Measurements from ENCODE around the gene HDAC4. TPM values are rescaled to one million over a fixed set of nuclear protein-coding genes. Genes with fewer than 3 reads are reported as not detected.

The HDAC4 gene
- total and polyA plus RNA-seq, 2 of the 4 experiments (the other 2 are of a cell fraction): 4.1 to 7.2 TPM

DNA sequence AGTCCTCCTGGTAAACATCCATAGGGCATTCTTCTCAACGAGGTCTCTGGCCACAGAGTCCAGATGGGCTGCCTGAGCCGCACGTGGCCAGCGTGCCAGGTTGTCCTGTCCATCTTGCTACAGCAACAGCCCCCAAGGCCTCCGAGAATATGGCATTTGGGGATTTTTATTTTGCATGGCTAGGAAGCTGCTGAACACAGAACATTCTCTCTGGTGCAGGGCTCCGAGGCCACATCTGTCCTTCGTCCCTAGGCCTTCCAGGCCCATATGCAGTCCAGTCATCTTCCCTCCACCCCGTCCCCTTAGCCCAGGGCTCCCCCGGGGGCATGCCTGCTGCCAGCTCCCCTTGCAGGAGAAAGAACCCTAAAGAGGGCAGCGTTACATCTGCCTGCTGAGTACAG lies 2.3 kb downstream of the HDAC4 start:
- 78% methylated on average over 4 of the region's 10 CpGs; no CpG with 5 or more reads in 1 of the 2 experiments for WGBS, 2 experiments (ENCODE audit: extremely low coverage in 2 of 2, insufficient read length in 1 of 2)
- in situ Hi-C loops (cut with MboI; ENCODE audit: low sequenced_read_pairs) (loop anchor here (10.0 kb wide), 1 partner anchor 124 kb away; no protein-coding TSS in a partner anchor), dilution Hi-C loops (cut with HindIII; ENCODE audit: low sequenced_read_pairs, unreplicated experiment) (no loop called here)

More for the DNA sequence above, 2.3 kb downstream of the HDAC4 start:
- no peak overlapping the region for H3K9ac ChIP-seq (ENCODE audit: low read depth, low read length)
- peaks cover 37% of the 10 kb centered on the region for H4K20me1 ChIP-seq (ENCODE audit: insufficient read depth, low read length)
- no peak overlapping the region for H2AK9ac ChIP-seq (replicated peaks; ENCODE audit: low read depth, low read length, poor library complexity)
- peak overlapping the region; percentile 16; the same call in 1 of the 2 replicates for H3K23ac ChIP-seq (ENCODE audit: low read depth, low read length)
- H3K4ac ChIP-seq (ENCODE audit: low read depth, low read length): 0 out of 2 replicates have a peak overlapping the region, but pooled peaks have one; percentile 5
- intact Hi-C loops (cut with micrococcal nuclease): loop anchor here (10.0 kb wide), 2 partner anchors 174 to 596 kb away; no protein-coding TSS in a partner anchor
- CTCF ChIA-PET: no interaction called here
- no peak overlapping the region for H2BK5ac ChIP-seq (ENCODE audit: low read depth, low read length, poor library complexity, severe bottlenecking)
- H3K79me1 ChIP-seq (ENCODE audit: low read depth in 1 of 2, low read length in 2 of 2): peaks cover 11 to 53% of the 10 kb centered on the region in 2 experiments; a peak in 3 of 4 replicates
- H3K18ac ChIP-seq (ENCODE audit: low read depth, low read length): no peak overlapping the region; the same call in 1 of the 2 replicates
- no peak overlapping the region for H3K4me3 ChIP-seq (ENCODE audit: insufficient read depth, low read depth, low read length)
- no peak overlapping the region for H2AK5ac ChIP-seq (ENCODE audit: low read depth, low read length)
- H3K36me3 ChIP-seq (ENCODE audit: control insufficient read depth, insufficient read depth, low read length): 0 out of 2 replicates have a peak, but pooled peaks cover 4% of the 10 kb centered on the region
- no TSS peak for BruUV-seq (replicated peaks)
- H3K27me3 ChIP-seq (ENCODE audit: control insufficient read depth, insufficient read depth, low read length): no peaks in the 10 kb centered on the region
- peak overlapping the region; percentile 92; the same call in 1 of the 2 replicates for H3K4me2 ChIP-seq (ENCODE audit: low read depth, low read length)
- H3K27ac ChIP-seq (ENCODE audit: insufficient read depth, low read length): no peak overlapping the region
- no peaks in the 10 kb centered on the region for H3K9me3 ChIP-seq (ENCODE audit: control insufficient read depth, insufficient read depth, low read length)
- H3K14ac ChIP-seq (replicated peaks; ENCODE audit: low read depth, low read length): no peak overlapping the region
- TF ChIP-seq RCOR1 (IDR thresholded peaks at IDR 0.05; ENCODE audit: insufficient replicate concordance, low read length) (no peak), SMC3 (IDR thresholded peaks at IDR 0.05; ENCODE audit: low read depth, low read length) (no peak), POLR2A (IDR thresholded peaks at IDR 0.05; ENCODE audit: low read depth, low read length) (no peak), ELK1 (IDR thresholded peaks at IDR 0.05; ENCODE audit: borderline replicate concordance, low read depth, low read length) (no peak), FOS (IDR thresholded peaks at IDR 0.05; ENCODE audit: low read depth, low read length) (no peak), MXI1 (IDR thresholded peaks at IDR 0.05; ENCODE audit: borderline replicate concordance, low read depth, low read length) (no peak), MAZ (IDR thresholded peaks at IDR 0.05; ENCODE audit: borderline replicate concordance, low read depth, low read length) (no peak), CEBPB (IDR thresholded peaks at IDR 0.05; ENCODE audit: low read depth, low read length) (no peak), RFX5 (IDR thresholded peaks at IDR 0.05; ENCODE audit: low read depth, low read length) (no peak), BHLHE40 (IDR thresholded peaks at IDR 0.05; ENCODE audit: low read depth, low read length) (no peak), CHD1 (IDR thresholded peaks at IDR 0.05; ENCODE audit: low read depth, low read length) (no peak), MAFK (IDR thresholded peaks at IDR 0.05; ENCODE audit: low read depth, low read length) (no peak), CTCF (conservative IDR thresholded peaks at IDR 0.05; ENCODE audit: low read depth, low read length) (no peak), RAD21 (IDR thresholded peaks at IDR 0.05; ENCODE audit: low read length) (no peak), USF2 (IDR thresholded peaks at IDR 0.05; ENCODE audit: low read depth, low read length) (no peak), NFE2L2 (IDR thresholded peaks at IDR 0.05; ENCODE audit: low read depth, low read length) (no peak)
- no peak for ATAC-seq (ENCODE audit: low read depth)
- no peak overlapping the region for H4K5ac ChIP-seq (ENCODE audit: low read depth, low read length)
- H3K9me1 ChIP-seq (ENCODE audit: insufficient read depth, low read length): peaks cover 10% of the 10 kb centered on the region
- no peak overlapping the region for H2BK20ac ChIP-seq (ENCODE audit: low read depth, low read length)
- H4K8ac ChIP-seq (ENCODE audit: low read depth in 2 of 2, low read length in 2 of 2): no peak overlapping the region
- no peak overlapping the region for H4K91ac ChIP-seq (ENCODE audit: insufficient read depth, low read depth, low read length)
- no peak for DNase-seq
- H2AFZ ChIP-seq (replicated peaks; ENCODE audit: low read length, poor library complexity): no peak overlapping the region
- no peak overlapping the region for H3K56ac ChIP-seq (ENCODE audit: extremely low read depth, insufficient read depth, low read length)
- H3K4me1 ChIP-seq (ENCODE audit: control insufficient read depth, insufficient read depth, low read length): peaks cover 8% of the 10 kb centered on the region
- H2BK120ac ChIP-seq (ENCODE audit: low read depth, low read length): no peak overlapping the region
- H2BK15ac ChIP-seq (ENCODE audit: low read depth, low read length): no peak overlapping the region
- POLR2A ChIA-PET (ENCODE audit: unreplicated experiment): no interaction called here

Data from IMR-90 (cell line).